HG03103 (cell line): ENCODE results near the gene TMEM131L.
"Not testable (repeated sequence)": the region's sequence is repeated elsewhere in the genome, so short reads cannot be mapped to it uniquely, and the experiment has no call there.

Source experiments
- ATAC-seq: cut with Tn5 transposase; IDR thresholded peaks from one replicate; pipeline ENCODE4 v1.9.1; 2021; ENCODE audit warnings: low read depth; ENCODE audit not compliant: unreplicated experiment

Gene TMEM131L, protein sequence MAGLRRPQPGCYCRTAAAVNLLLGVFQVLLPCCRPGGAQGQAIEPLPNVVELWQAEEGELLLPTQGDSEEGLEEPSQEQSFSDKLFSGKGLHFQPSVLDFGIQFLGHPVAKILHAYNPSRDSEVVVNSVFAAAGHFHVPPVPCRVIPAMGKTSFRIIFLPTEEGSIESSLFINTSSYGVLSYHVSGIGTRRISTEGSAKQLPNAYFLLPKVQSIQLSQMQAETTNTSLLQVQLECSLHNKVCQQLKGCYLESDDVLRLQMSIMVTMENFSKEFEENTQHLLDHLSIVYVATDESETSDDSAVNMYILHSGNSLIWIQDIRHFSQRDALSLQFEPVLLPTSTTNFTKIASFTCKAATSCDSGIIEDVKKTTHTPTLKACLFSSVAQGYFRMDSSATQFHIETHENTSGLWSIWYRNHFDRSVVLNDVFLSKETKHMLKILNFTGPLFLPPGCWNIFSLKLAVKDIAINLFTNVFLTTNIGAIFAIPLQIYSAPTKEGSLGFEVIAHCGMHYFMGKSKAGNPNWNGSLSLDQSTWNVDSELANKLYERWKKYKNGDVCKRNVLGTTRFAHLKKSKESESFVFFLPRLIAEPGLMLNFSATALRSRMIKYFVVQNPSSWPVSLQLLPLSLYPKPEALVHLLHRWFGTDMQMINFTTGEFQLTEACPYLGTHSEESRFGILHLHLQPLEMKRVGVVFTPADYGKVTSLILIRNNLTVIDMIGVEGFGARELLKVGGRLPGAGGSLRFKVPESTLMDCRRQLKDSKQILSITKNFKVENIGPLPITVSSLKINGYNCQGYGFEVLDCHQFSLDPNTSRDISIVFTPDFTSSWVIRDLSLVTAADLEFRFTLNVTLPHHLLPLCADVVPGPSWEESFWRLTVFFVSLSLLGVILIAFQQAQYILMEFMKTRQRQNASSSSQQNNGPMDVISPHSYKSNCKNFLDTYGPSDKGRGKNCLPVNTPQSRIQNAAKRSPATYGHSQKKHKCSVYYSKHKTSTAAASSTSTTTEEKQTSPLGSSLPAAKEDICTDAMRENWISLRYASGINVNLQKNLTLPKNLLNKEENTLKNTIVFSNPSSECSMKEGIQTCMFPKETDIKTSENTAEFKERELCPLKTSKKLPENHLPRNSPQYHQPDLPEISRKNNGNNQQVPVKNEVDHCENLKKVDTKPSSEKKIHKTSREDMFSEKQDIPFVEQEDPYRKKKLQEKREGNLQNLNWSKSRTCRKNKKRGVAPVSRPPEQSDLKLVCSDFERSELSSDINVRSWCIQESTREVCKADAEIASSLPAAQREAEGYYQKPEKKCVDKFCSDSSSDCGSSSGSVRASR (N-terminal part only)

GRCh38 chr4:153466081-153466948 lies at the start of gene TMEM131L:
Gene TMEM131L, plus strand, starts transcription at chr4:153466360. Its CDS starts 38 bp downstream, at chr4:153466398.
- ATAC-seq: peak; percentile 41

DNA sequence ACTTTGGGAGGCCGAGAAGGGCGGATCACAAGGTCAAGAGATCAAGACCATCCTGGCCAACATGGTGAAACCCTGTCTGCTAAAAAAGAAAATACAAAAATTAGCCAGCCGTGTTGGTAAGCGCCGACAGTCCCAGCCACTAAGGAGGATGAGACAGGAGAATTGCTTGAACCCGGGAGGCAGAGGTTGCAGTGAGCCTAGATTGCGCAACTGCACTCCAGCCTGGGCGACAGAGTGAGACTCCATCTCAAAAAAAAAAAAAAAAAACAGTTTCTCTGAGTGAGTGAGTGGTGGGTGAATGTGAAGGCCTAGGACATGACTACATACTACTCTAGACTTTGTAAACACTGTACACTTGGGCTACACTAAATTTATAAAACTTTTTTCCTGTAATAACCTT lies 49.7 kb upstream of the TMEM131L start:
- ATAC-seq: not testable (repeated sequence)

DNA sequence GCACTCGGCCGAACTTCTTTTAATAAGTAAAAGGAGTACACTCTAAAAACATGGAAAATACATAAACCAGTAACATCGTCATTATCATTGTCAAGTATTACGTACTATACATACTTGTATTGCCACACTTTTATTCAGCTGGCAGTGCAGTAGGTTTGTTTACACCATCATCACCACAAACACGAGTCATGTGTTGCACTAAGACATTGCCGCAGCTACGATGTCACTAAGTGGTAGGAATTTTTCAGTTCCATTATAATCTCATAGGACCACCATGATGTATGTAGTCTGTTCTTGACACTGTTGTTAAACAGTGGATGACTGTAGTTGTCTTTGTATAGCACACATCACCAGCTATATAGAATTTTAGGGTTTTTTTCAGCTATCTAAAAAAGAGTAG lies 48.0 kb upstream of the TMEM131L start:
- ATAC-seq: no peak

DNA sequence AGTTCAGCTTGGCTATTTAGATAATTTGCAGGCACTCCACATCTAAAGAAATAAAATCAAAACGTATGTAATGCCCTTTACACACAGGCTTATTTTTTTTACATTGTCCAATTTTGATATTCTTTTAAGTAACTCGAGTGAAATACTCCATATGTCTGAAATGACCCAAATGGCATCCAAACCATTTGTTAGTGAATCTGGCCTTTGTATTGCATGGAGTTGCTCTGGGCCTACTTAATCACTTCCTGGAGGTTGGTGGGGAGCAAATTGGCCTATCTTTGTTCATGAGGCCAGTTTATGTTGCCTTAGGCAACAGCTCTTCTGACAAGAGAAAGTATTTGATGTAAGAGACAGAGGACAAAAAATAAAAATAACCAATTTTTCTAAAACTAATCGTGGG lies 47.6 kb upstream of the TMEM131L start:
- ATAC-seq: no peak

DNA sequence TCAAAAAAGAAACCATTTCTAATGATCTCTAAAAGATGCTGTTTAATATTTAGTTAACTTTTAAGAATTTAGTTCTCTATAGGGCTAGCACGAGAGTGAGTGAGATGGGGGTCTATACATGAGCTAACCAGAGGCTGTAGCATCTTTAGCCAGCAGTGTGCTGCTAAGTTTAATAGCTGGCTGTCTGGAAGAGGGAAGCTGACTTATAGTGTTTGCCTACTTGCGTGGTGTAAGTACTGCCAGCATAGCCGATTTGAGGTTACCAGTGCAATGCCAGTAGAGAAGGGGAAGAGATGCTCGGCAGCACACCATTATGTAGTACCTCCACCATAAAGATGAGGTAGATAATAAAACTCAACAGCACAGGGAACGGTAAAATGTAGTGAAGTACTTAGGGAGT lies 47.1 kb upstream of the TMEM131L start:
- no peak for ATAC-seq

DNA sequence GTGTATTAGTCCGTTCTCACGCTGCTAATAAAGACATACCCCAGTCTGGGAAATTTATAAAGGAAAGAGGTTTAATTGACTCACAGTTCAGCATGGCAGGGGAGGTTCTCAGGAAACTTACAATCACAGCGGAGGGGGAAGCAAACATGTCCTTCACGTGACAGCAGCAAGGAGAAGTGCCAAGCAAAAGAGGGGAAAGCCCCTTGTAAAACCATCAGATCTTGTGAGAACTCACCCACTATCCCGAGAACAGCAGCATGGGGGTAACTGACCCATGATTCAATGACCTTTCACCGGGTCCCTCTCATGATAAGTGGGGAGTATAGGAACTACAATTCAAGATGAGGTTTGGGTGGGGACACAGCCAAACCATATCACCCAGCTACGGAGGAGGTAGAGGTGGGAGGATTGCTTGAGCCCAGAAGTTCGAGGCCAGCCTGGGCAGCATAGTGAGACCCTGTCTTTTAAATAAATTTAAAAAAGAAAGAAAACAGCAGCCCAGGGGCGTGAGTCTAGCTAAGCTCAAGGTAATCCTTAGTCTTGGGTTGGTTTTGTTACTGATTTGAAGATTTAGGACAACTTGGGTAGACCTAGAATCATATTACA lies 46.4 kb upstream of the TMEM131L start:
- no peak for ATAC-seq

DNA sequence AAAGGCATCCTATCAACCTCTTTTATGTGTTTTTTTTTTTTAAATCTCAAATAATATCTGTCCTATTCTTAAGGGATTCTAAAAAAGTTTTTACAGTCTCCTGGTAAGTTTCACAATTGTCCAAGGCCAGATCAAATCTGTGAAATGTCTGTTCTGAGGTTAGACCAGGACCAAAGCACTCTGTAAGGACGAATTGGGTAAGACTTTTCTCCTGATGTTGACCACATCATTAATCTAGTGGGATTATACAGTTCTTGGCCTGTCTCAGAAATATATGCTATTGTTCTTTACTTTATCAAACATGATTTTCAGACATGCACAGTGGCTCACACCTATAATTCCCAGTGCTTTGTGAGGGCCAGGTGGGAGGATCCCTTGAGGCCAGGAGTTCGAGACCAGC lies 45.8 kb upstream of the TMEM131L start:
- ATAC-seq: no peak

- peak; percentile 66 for ATAC-seq
These were observed 44.2 kb upstream of the TMEM131L start for GRCh38 chr4:153421941-153422340.

GRCh38 chr4:153426207-153426885 lies 39.8 kb upstream of the TMEM131L start:
- ATAC-seq: peak; percentile 60

DNA sequence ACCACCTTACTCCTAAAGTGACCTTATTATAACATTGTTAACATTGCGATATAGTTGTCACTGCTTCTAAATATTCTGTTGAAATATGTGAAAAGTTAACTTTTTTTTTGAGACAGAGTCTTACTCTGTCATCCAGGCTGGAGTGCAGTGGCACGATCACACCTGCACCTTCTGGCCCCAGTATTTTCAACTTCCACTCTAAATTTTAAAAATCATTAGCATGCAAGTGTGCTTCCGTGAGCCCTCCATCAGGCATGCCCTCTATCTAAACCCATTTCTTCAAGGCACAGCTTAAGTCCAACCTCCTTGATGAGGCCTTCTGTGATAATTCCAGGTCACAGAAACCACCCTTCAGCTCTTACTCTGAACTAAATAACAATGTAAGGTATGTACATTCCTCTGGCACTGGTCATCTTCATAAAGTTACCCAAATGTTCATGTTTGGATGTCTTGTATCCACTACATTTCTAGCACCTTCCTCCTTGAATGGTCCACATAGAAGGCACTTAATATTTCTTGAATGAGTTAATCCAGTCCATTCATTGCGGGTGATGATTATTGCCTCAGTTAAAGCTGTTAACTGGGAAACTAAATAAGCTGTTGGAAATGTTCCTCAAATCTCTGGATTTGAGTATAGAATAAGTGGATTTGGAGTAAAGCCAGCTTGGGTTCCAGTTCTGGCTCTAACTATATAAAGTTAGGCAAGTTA lies 38.6 kb upstream of the TMEM131L start:
- ATAC-seq: no peak

GRCh38 chr4:153428941-153429475 lies 37.2 kb upstream of the TMEM131L start:
- no peak for ATAC-seq

GRCh38 chr4:153432965-153433753 lies 33.0 kb upstream of the TMEM131L start:
- ATAC-seq: peak; percentile 84

DNA sequence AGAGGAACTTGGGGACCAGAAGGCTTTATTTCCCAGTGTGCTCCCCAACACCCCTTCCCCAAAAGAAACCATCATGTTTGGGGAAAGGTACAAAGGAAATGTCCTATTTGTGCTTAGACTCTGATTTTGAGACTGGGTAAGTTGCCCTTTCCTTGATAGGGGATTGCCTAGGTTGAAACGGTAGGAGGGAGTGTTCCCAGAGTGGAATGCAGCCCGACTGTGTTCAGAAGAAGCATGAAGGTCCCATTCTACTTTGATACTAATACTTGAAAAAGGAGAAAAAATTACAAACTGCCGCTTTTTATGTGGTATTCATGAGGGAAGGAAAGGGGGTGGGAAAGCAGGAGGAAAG lies 32.4 kb upstream of the TMEM131L start:
- ATAC-seq: no peak

GRCh38 chr4:153434190-153434589 lies 32.0 kb upstream of the TMEM131L start:
- ATAC-seq: no peak

- ATAC-seq: peak; percentile 72
These were observed 27.0 kb upstream of the TMEM131L start for GRCh38 chr4:153438916-153439756.

GRCh38 chr4:153439831-153440230 lies 26.3 kb upstream of the TMEM131L start:
- ATAC-seq: peak; percentile 8
